ENCODE measurements around the gene DCAF7. TPM values are rescaled to one million over a fixed set of nuclear protein-coding genes. Genes with fewer than 3 reads are reported as not detected.

The DCAF7 gene
- total RNA-seq, 1 experiment from 2014 or later: 91.5 TPM

- Mint-ChIP-seq H3K4me1 (peaks cover 15% of the 10 kb centered on the region), H3K36me3 (no peaks in the 10 kb centered on the region), H3K4me3 (no peak overlapping the region), H3K27me3 (ENCODE audit: low read depth) (no peaks in the 10 kb centered on the region), H3K9me3 (no peaks in the 10 kb centered on the region), H3K27ac (no peak overlapping the region)
- POLR2A ChIA-PET: no interaction called here
- DNase-seq (ENCODE audit: low spot score) (no peak), ATAC-seq (no peak; the same call in 1 of the 2 replicates)
- TF ChIP-seq ZNF263 (CRISPR knock-in tag; IDR thresholded peaks at IDR 0.05; ENCODE audit: low read depth) (no peak), E2F5 (CRISPR knock-in tag; IDR thresholded peaks at IDR 0.05) (no peak), MYBL2 (CRISPR knock-in tag; IDR thresholded peaks at IDR 0.05) (no peak), E2F1 (CRISPR knock-in tag; IDR thresholded peaks at IDR 0.05) (no peak), E2F4 (CRISPR knock-in tag; IDR thresholded peaks at IDR 0.05; ENCODE audit: borderline replicate concordance, low read depth) (no peak), NFE2L1 (CRISPR knock-in tag; IDR thresholded peaks at IDR 0.05) (no peak), CDX4 (CRISPR knock-in tag; IDR thresholded peaks at IDR 0.05; ENCODE audit: borderline replicate concordance) (no peak), MLX (CRISPR knock-in tag; IDR thresholded peaks at IDR 0.05) (no peak), SOX15 (CRISPR knock-in tag; IDR thresholded peaks at IDR 0.05) (no peak), MAX (CRISPR knock-in tag; IDR thresholded peaks at IDR 0.05) (no peak), TEAD4 (CRISPR knock-in tag; IDR thresholded peaks at IDR 0.05) (no peak), IRF2 (CRISPR knock-in tag; IDR thresholded peaks at IDR 0.05; ENCODE audit: borderline replicate concordance, low read depth) (no peak), ETV6 (CRISPR knock-in tag; IDR thresholded peaks at IDR 0.05) (no peak), ATF1 (CRISPR knock-in tag; IDR thresholded peaks at IDR 0.05) (no peak), PREB (CRISPR knock-in tag; IDR thresholded peaks at IDR 0.05; ENCODE audit: borderline replicate concordance) (no peak)
- CTCF ChIA-PET: interaction anchor here (1.1 to 2.8 kb wide), 2 partner anchors 43 to 104 kb away, joined by 3 to 7 read pairs; no protein-coding TSS in a partner anchor
Observed at GRCh38 chr17:63529711-63530556, 20.3 kb upstream of the DCAF7 start.

GRCh38 chr17:63530557-63531021 is 19.7 kb upstream of the DCAF7 start:
- DNase-seq (ENCODE audit: low spot score) (no peak), ATAC-seq (no peak)
- H3K27me3 Mint-ChIP-seq (ENCODE audit: low read depth): no peaks in the 10 kb centered on the region
- ChIA-PET CTCF (interaction anchor here (0.8 to 2.8 kb wide), 3 partner anchors 54 to 105 kb away, joined by 3 to 7 read pairs (median 6); partner anchors contain the start of gene ACE), POLR2A (no interaction called here)
- no peak overlapping the region for H3K4me3 Mint-ChIP-seq
- H3K4me1 Mint-ChIP-seq: peaks cover 15% of the 10 kb centered on the region
- H3K27ac Mint-ChIP-seq: no peak overlapping the region
- no peaks in the 10 kb centered on the region for H3K9me3 Mint-ChIP-seq
- H3K36me3 Mint-ChIP-seq: no peaks in the 10 kb centered on the region
- TF ChIP-seq IRF1 (CRISPR knock-in tag; IDR thresholded peaks at IDR 0.05) (no peak), ZNF121 (CRISPR knock-in tag; IDR thresholded peaks at IDR 0.05) (no peak), USF2 (CRISPR knock-in tag; IDR thresholded peaks at IDR 0.05) (no peak), STAT6 (CRISPR knock-in tag; conservative IDR thresholded peaks at IDR 0.05; ENCODE audit: low read depth) (no peak), ZNF671 (CRISPR knock-in tag; IDR thresholded peaks at IDR 0.05) (no peak), GRHL2 (CRISPR knock-in tag; IDR thresholded peaks at IDR 0.05; ENCODE audit: insufficient replicate concordance, severe bottlenecking) (no peak), MXD4 (CRISPR knock-in tag; IDR thresholded peaks at IDR 0.05; ENCODE audit: borderline replicate concordance) (no peak), ATF3 (CRISPR knock-in tag; conservative IDR thresholded peaks at IDR 0.05) (no peak)

Data from WTC11 (cell line).